Dedifferentiated amniotic fluid mesenchymal stem cell (primary cell): Measurements from ENCODE around the gene NR2F6.

Experiments
- DNase-seq: peaks from one replicate; pipeline ENCODE4 v3.0.0-alpha.2; 2016; ENCODE audit errors: extremely low spot score

Gene NR2F6

GRCh38 chr19:17263712-17264640 lies 18.3 kb upstream of the NR2F6 start:
- DNase-seq = no peak

- DNase-seq = no peak
Observed at GRCh38 chr19:17262557-17262956, 16.8 kb upstream of the NR2F6 start.

DNA sequence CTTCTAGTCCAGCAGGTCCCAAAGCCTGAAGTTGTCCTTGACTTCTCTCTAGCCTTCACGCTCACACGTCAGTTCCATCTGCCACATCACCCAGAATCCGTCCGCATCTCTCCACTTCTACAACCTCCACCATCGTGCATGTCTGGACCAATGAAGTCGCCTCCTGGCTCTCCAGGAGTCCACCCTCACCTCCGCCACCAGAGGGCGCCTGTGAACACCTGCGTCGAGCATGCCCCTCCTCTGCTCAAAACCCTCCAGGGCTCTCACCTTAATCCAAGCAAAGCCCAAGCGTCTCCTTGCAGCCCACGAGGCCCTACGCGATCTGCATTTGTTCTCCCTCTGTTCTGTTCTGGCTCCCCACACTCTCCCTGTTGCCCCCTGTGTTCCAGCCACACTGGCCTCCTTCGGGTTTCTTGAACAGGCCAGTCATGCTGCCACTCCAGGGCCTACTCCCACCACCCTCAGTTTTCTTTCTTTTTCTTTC lies 15.2 kb upstream of the NR2F6 start:
- no peak for DNase-seq

GRCh38 chr19:17259934-17260333 lies 14.2 kb upstream of the NR2F6 start:
- no peak for DNase-seq

GRCh38 chr19:17259118-17259780 lies 13.5 kb upstream of the NR2F6 start:
- DNase-seq = no peak

- DNase-seq = no peak
Observed at GRCh38 chr19:17256130-17256529, 10.4 kb upstream of the NR2F6 start.

DNA sequence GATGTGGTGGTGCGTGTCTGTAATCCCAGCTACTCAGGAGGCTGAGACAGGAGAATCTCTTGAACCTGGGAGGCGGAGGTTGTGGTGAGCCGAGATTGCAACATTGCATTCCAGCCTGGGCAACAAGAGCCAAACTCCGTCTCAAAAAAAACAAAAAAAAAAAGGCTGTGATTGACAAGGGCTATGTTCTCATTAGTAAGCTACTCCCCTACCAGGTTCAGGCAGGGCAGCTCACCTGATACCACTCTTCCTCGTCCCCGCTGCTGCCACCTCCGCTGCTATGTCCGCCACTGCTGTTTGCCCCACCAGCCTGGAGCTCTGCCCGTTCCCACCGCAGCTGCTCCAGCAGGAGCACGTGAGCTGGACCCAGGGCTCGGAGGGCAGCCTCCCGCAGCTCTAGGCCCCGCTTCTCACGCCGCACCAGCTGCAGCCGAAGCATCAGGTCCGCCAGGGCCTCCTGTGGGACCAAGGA lies 9.5 kb upstream of the NR2F6 start:
- no peak for DNase-seq

DNA sequence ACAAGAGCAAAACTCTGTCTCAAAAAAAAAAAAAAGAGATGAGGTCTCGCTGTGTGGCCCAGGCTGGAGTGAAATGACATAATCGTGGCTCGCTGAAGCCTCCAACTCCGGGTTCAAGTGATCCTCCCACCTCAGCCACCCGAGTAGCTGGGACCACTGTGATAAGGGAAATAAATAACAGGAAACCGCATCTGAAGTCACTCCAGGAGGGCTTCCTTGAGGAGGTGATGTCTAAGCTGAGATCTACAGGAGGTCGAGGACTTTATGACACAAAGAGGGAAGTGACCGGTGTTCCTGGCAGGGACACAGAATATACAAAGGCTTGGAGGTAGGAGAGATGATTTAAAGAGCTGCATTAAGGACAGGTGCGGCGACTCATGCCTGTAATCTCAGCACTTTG lies 8.9 kb upstream of the NR2F6 start:
- DNase-seq = no peak

GRCh38 chr19:17249887-17250548 lies 4.3 kb upstream of the NR2F6 start:
- DNase-seq = no peak

DNA sequence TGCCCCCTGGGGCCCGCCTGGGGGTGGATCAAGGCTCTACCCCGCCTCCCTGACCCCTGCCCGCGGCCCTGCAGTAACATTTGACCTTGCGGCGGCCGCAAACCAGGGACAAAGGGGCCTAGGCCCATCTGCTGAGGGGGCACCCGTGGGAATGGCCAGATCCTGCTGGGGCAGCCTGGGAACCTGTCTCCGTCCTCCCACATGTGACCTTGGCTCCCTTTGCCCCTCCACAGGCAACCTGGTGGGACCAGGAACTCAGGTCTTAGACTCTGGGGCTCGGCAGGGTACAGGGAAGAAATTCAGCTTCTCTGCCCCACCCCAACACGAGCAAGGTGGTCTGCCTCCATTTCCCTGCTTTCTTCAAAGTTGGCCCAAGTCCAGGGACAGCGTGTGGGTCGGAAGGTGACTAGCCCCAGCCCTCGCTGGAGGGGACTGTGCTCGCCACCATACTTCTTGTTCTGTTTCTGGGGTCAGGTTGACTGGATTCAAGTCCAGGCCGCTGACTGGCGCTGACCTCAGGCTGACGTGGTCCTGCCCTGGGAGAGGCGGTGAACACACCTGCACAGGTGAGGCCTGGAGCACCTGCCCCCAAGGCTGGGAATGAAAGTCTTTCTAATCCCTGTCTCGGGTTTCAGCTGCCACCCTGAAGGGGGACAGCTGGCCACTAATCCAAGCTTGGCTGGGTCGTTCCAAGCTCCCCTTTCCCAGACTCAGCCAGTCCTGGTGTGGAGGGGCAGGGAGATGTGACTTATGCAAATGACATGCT lies 2.5 kb upstream of the NR2F6 start:
- DNase-seq = no peak

- DNase-seq = no peak
Observed at GRCh38 chr19:17246681-17247425, 1.1 kb upstream of the NR2F6 start.

GRCh38 chr19:17244618-17245534 lies 843 bp downstream of the NR2F6 start:
- DNase-seq = no peak

DNA sequence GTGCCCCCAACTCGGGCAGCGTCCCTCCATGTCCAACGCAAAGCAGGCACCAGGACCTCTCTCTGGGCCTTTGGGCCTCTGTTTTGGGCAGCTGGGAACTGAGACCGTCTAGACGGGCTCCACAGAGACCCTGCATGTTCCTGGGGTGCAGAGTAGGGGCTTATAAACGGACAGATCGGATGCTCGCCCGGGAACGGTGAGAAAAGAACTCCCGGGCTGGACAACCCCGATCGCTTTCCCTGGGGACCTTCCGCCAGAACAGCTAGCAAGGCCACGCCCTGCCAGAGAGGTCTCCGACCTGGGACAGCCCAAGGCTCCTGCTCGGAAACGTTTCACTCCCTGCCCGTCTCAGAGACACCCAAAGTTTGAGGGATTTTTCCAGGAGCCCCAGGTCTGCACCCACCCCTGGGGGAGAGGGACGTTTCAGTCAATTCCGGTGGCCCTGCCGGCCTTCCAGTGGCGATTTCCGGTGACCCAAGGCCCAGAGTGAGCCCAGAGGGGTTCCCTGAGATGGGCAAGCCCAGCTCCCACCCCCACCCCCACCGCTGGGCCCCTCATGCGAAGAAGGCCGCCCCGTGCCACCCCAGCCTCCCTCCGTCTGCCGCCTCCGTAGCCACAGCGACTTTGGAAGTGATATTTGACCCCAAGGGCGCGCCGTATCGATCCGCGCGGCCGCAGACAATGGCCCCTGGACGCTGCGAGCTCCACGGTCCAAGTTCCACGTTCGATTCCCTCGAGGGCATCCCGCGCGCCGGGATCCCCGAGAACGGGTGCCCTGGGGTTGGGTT lies 1.7 kb downstream of the NR2F6 start:
- DNase-seq = no peak

- no peak for DNase-seq
Observed at GRCh38 chr19:17243211-17243829, 2.4 kb downstream of the NR2F6 start.

DNA sequence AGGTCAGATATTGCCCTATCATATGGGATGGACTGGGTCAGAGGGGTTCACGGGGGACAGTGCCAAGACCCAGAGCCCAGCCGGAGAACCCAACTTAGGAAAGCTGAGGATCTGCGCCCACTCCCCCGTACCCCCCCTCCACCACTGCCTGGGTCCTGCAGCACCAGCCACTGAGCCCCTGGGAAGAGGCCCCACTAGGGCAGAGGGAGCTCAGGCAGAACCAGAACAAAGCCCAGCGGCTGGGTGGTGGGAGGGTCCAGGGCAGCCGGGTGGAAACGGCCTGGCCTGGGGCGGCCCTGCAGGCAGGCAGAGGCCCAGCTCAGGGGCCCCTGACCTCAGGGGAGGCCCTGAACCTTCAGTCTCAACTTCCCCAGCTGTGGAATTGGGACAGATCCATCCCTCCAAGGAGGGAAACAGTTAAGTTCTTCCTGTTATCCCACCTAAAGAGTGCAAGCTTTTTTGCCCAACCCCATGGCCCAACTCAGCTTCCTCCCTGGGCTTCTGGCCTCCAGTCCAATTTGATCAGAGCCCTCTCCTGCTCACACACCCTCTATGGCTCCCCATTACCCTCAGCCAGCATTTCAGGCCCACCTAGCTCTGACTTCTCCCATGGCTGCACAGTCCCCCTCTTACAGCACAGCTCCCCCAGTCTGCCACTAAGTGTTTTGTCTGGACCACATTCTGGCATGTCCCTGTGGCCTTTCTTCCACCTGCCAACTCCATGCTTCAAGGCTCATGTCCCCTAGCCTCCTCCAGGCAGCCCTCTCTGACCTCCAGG lies 3.1 kb downstream of the NR2F6 start:
- no peak for DNase-seq

- no peak for DNase-seq
Observed at GRCh38 chr19:17240826-17241399, 4.8 kb downstream of the NR2F6 start.

DNA sequence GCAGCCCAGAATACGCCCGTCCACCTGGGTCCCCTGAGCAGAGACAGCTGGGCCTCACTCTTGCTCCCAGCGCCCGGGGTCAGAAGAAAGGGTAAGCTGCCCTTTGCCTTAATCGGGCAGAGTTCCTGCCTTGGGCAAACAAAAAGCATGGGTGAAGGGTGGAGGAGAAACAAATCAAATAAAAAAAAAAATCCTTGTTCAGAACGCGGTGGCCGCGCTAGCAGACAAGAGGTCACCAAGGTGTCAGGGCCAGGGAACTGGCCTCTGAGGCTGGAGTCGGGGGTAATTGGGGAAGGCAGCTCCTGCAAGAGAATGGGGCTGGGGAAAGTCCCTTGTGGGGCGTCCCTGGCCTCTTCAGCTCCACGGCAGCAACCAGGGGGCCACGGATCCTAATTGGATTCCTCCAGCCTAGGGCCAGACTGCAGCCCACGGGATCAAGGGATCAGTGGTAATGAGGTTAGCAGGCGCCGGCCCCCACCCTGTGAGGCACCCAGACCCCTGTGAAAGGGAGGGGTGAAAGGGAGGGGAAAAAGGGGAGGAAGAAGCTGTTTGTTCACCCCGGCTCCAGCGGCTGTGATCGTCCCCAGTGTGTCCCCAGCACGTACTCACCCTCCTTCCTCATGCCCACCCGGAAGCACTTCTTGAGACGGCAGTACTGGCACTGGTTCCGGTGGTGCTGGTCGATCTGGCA lies 5.5 kb downstream of the NR2F6 start:
- DNase-seq = no peak
